Liver (tissue), 9 donors: ENCODE measurements around the gene STRBP. TPM values are rescaled to one million over a fixed set of nuclear protein-coding genes. Genes with fewer than 3 reads are reported as not detected.

Source experiments
- DNase-seq: peaks from one replicate; pipeline ENCODE4 v3.0.0-alpha.2; 2017; ENCODE audit warnings: low spot score
- H3K27ac ChIP-seq, 2 donors: one replicate each; pipeline ENCODE4 v1.7.0; 2013; ENCODE audit warnings: inconsistent platforms in 2 of 2, low read length in 2 of 2, control low read depth in 1 of 2, low read depth in 1 of 2, mild to moderate bottlenecking in 1 of 2
- H3K27me3 ChIP-seq, 4 donors: one replicate each; pipeline versions ENCODE4 v1.6.1 to v1.7.0; 2013; ENCODE audit warnings: low read length in 3 of 4, inconsistent platforms in 1 of 4, mild to moderate bottlenecking in 1 of 4, moderate library complexity in 1 of 4; ENCODE audit not compliant: control insufficient read depth in 4 of 4, insufficient read depth in 4 of 4
- H3K36me3 ChIP-seq, 4 donors: one replicate each; pipeline versions ENCODE4 v1.6.1 to v1.7.0; 2013; ENCODE audit warnings: low read length in 3 of 4, mild to moderate bottlenecking in 3 of 4, low read depth in 1 of 4, moderate library complexity in 1 of 4; ENCODE audit not compliant: control insufficient read depth in 4 of 4, insufficient read depth in 3 of 4
- H3K4me1 ChIP-seq, 4 donors: one replicate each; pipeline versions ENCODE4 v1.6.1 to v1.7.0; 2013; ENCODE audit warnings: low read length in 3 of 4, mild to moderate bottlenecking in 3 of 4, moderate library complexity in 1 of 4; ENCODE audit not compliant: control insufficient read depth in 4 of 4, insufficient read depth in 4 of 4
- H3K4me3 ChIP-seq, 3 donors: one replicate each; pipeline versions ENCODE4 v1.6.1 to v1.7.0; 2013; ENCODE audit warnings: low read length in 3 of 3, control low read depth in 1 of 3, low read depth in 1 of 3, mild to moderate bottlenecking in 1 of 3
- H3K9ac ChIP-seq, 2 donors: one replicate each; pipeline ENCODE4 v1.7.0; 2013; ENCODE audit warnings: low read length in 2 of 2, mild to moderate bottlenecking in 2 of 2, moderate library complexity in 2 of 2, control low read depth in 1 of 2, low read depth in 1 of 2
- H3K9me3 ChIP-seq, 4 donors: one replicate each; pipeline versions ENCODE4 v1.6.1 to v1.7.0; 2013; ENCODE audit warnings: low read length in 3 of 4; ENCODE audit not compliant: control insufficient read depth in 4 of 4
- ATF3 ChIP-seq: IDR thresholded peaks from 2 replicates; pipeline ENCODE4 v1.6.1; 2016; ENCODE audit warnings: antibody characterized with exemption
- CTCF ChIP-seq: fragments of 150-350 bp; IDR thresholded peaks from 2 replicates; pipeline ENCODE4 v1.5.1; 2017; ENCODE audit warnings: improper control_type of control experiment, low read depth, low read length; ENCODE audit not compliant: missing input control
- FOXA1 ChIP-seq: IDR thresholded peaks from 2 replicates; pipeline ENCODE4 v1.6.1; 2016; ENCODE audit warnings: antibody characterized with exemption
- FOXA2 ChIP-seq: IDR thresholded peaks from 2 replicates; pipeline ENCODE4 v1.6.1; 2016; ENCODE audit warnings: antibody characterized with exemption
- GABPA ChIP-seq, 2 donors: IDR thresholded peaks in 1 of 2; conservative IDR thresholded peaks in 1 of 2; 2 replicates each; pipeline ENCODE4 v1.6.1; 2016; ENCODE audit warnings: antibody characterized with exemption in 2 of 2, mild to moderate bottlenecking in 1 of 2, moderate library complexity in 1 of 2
- HNF4A ChIP-seq, 2 donors: conservative IDR thresholded peaks; 2 replicates each; pipeline ENCODE4 v1.6.1; 2016; ENCODE audit warnings: antibody characterized with exemption in 2 of 2, mild to moderate bottlenecking in 2 of 2
- HNF4G ChIP-seq: IDR thresholded peaks from 2 replicates; pipeline ENCODE4 v1.6.1; 2016; ENCODE audit warnings: antibody characterized with exemption
- JUND ChIP-seq, 2 donors: IDR thresholded peaks; 2 replicates each; pipeline ENCODE4 v1.6.1; 2016; ENCODE audit warnings: antibody characterized with exemption in 2 of 2
- NR2F2 ChIP-seq: IDR thresholded peaks from 2 replicates; pipeline ENCODE4 v1.6.1; 2016; ENCODE audit warnings: antibody characterized with exemption
- RAD21 ChIP-seq, 2 donors: IDR thresholded peaks; 2 replicates each; pipeline ENCODE4 v1.6.1; 2016; ENCODE audit warnings: antibody characterized with exemption in 2 of 2, mild to moderate bottlenecking in 2 of 2
- RXRA ChIP-seq, 2 donors: IDR thresholded peaks; 2 replicates each; pipeline ENCODE4 v1.6.1; 2017 to 2018; ENCODE audit warnings: antibody characterized with exemption in 2 of 2, mild to moderate bottlenecking in 1 of 2
- SP1 ChIP-seq: IDR thresholded peaks from 2 replicates; pipeline ENCODE4 v1.6.1; 2018; ENCODE audit warnings: antibody characterized with exemption, mild to moderate bottlenecking
- ZBTB33 ChIP-seq: IDR thresholded peaks from 2 replicates; pipeline ENCODE4 v1.6.1; 2016; ENCODE audit warnings: antibody characterized with exemption
- WGBS: extraction: QIAGEN DNeasy Blood & Tissue Kit; methylation state at CpG from one replicate; pipeline ENCODE4 v1.1.7; 2013; 5-methylcytosine and 5-hydroxymethylcytosine counted together
- polyA plus RNA-seq, 2 donors: library from polyadenylated mRNA; stranded (reverse) in 1 of 2; unstranded in 1 of 2; fragments of 200-250 nt in 1 of 2; fragments of >200 nt in 1 of 2; fragmentation: Nextera tagmentation in 1 of 2; extraction: Ambion mirVana in 1 of 2; gene quantifications; one replicate each; pipeline versions ENCODE4 v1.2.1 to v1.2.3, GENCODE V29; 2013 to 2015
- total RNA-seq, 2 donors: library from RNA; depleted of rRNA; stranded (reverse); fragments of >200 nt; gene quantifications; one replicate each; pipeline ENCODE4 v1.2.3, GENCODE V29; 2014
- TF ChIP-seq, protein P1 (sequence below): IDR thresholded peaks from 2 replicates; pipeline ENCODE4 v1.6.1; 2016; ENCODE audit warnings: antibody characterized with exemption, mild to moderate bottlenecking
- TF ChIP-seq, protein P2 (sequence below): IDR thresholded peaks from 2 replicates; pipeline ENCODE4 v1.6.1; 2016; ENCODE audit warnings: antibody characterized with exemption
- donor health status: healthy.
- donor health status: healthy.
- donor health status: healthy.
- donor health status: healthy.
- donor health status: healthy.

Gene STRBP
- total and polyA plus RNA-seq, 4 donors = 4.3 to 17.2 (median 8.5) TPM

DNA sequence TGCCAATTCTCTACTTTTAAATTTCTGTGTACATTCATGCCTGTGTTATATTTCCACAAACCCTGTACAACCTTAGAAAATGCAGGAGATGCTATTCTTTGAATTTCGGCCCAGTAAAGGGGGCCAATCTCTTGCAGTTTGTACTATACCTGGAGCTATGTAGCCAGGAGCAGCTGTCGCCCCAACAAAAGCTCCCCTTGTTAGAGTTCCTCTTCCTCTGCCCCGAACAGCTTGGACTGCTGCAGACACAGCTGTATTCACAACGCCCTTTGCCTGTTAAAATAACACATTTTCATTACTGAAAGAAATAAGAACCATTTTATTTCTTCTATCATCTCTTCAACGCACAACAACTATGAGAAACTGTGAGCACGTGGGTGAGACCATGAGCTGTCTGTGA lies 135.7 kb downstream of the STRBP start (continued):
- TF ChIP-seq, protein P1, sequence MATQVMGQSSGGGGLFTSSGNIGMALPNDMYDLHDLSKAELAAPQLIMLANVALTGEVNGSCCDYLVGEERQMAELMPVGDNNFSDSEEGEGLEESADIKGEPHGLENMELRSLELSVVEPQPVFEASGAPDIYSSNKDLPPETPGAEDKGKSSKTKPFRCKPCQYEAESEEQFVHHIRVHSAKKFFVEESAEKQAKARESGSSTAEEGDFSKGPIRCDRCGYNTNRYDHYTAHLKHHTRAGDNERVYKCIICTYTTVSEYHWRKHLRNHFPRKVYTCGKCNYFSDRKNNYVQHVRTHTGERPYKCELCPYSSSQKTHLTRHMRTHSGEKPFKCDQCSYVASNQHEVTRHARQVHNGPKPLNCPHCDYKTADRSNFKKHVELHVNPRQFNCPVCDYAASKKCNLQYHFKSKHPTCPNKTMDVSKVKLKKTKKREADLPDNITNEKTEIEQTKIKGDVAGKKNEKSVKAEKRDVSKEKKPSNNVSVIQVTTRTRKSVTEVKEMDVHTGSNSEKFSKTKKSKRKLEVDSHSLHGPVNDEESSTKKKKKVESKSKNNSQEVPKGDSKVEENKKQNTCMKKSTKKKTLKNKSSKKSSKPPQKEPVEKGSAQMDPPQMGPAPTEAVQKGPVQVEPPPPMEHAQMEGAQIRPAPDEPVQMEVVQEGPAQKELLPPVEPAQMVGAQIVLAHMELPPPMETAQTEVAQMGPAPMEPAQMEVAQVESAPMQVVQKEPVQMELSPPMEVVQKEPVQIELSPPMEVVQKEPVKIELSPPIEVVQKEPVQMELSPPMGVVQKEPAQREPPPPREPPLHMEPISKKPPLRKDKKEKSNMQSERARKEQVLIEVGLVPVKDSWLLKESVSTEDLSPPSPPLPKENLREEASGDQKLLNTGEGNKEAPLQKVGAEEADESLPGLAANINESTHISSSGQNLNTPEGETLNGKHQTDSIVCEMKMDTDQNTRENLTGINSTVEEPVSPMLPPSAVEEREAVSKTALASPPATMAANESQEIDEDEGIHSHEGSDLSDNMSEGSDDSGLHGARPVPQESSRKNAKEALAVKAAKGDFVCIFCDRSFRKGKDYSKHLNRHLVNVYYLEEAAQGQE = no peak
- TF ChIP-seq HNF4G (no peak), FOXA1 (no peak), GABPA (IDR thresholded peaks at IDR 0.05 in 1 of 2, conservative IDR thresholded peaks at IDR 0.05 in 1 of 2) (no peak), SP1 (no peak), JUND (IDR thresholded peaks at IDR 0.05) (no peak), NR2F2 (no peak), FOXA2 (no peak), RAD21 (IDR thresholded peaks at IDR 0.05) (no peak)

DNA sequence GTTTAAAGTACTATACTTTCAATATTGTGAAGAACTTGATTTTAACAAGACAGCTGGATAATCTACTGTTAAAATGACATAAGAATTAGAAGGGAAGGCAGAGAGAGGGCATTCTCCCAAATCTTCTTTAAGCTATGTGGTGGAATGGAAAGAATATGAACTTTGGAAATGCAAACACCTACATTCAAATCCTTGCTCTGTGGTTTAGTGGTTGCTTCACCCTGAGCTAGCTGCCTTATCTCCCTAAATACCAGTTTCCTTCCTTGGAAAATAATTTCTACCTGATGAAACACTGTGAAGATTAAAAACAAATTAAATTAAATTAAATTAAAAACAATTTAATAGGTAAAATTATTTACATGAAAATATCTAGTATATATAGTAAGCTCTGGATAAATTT lies 136.4 kb downstream of the STRBP start:
- no peak for DNase-seq
- H3K4me1 ChIP-seq = peaks cover 0 to 2% (median 0%) of the 10 kb centered on the region in 4 donors
- TF ChIP-seq HNF4A (conservative IDR thresholded peaks at IDR 0.05) = peak; percentile 29 to 68
- no peak for TF ChIP-seq HNF4G
- peak in 1 of 2 donors; percentile 14 for TF ChIP-seq RXRA (IDR thresholded peaks at IDR 0.05)
- peak in 1 of 2 donors; percentile 14 for TF ChIP-seq RAD21 (IDR thresholded peaks at IDR 0.05)
- no peak for TF ChIP-seq ZBTB33
- no peak for TF ChIP-seq NR2F2
- TF ChIP-seq SP1 = peak; percentile 28
- no peak for TF ChIP-seq CTCF
- no peak for TF ChIP-seq ATF3
- H3K9ac ChIP-seq = no peak overlapping the region
- no peaks in the 10 kb centered on the region for H3K27me3 ChIP-seq
- no peak overlapping the region for H3K27ac ChIP-seq
- H3K36me3 ChIP-seq = peaks cover 0 to 19% (median 0%) of the 10 kb centered on the region in 4 donors
- no peak overlapping the region for H3K4me3 ChIP-seq
- H3K9me3 ChIP-seq = no peaks in the 10 kb centered on the region

DNA sequence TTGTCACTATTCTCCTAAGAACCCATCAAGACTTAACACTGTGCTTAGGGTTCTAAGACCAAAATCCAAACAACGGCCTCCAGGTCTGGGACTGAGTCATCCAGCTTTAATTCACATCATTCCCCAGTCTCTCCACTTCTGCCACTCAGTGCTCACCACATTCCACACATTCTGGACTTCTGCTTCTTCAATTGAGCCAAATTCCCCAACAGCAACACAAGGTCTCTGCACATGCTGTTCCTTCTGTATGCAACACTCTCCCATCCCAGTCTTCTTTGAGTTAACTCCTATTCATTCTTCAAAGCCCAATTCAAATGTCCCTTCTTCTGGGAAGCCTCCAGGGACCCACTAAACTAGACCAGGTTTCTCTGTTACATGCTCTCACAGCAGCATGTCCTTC lies 137.1 kb downstream of the STRBP start:
- TF ChIP-seq ATF3 (no peak), NR2F2 (no peak), HNF4A (conservative IDR thresholded peaks at IDR 0.05) (no peak), FOXA1 (no peak), FOXA2 (no peak), HNF4G (no peak), ZBTB33 (no peak)
- TF ChIP-seq, protein P2, sequence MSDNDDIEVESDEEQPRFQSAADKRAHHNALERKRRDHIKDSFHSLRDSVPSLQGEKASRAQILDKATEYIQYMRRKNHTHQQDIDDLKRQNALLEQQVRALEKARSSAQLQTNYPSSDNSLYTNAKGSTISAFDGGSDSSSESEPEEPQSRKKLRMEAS = no peak
- WGBS = 94% methylated on average over 1 of the region's 1 CpG
- DNase-seq = no peak
- H3K9me3 ChIP-seq = no peaks in the 10 kb centered on the region
- H3K4me1 ChIP-seq = peaks cover 0 to 2% (median 0%) of the 10 kb centered on the region in 4 donors
- no peak overlapping the region for H3K27ac ChIP-seq
- no peak overlapping the region for H3K4me3 ChIP-seq
- H3K9ac ChIP-seq = no peak overlapping the region
- H3K27me3 ChIP-seq = no peaks in the 10 kb centered on the region
- H3K36me3 ChIP-seq = peaks cover 0 to 15% (median 0%) of the 10 kb centered on the region in 4 donors
